NT2/D1 (cell line): ENCODE data around the gene PAPPA.

ENCODE experiments used
- DNase-seq: peaks from one replicate; pipeline ENCODE4 v3.0.0-alpha.2; 2011; ENCODE audit warnings: low read depth, low spot score
- H3K27me3 ChIP-seq: 2 replicates; pipeline ENCODE4 v1.6.0; 2011; ENCODE audit warnings: mild to moderate bottlenecking; ENCODE audit not compliant: insufficient read length, insufficient read depth
- H3K36me3 ChIP-seq: 2 replicates; pipeline ENCODE4 v1.6.1; 2011; ENCODE audit warnings: mild to moderate bottlenecking, low read length, mixed read lengths; ENCODE audit not compliant: insufficient read depth, insufficient read length
- H3K4me1 ChIP-seq: 2 replicates; pipeline ENCODE4 v1.5.1; 2011; ENCODE audit not compliant: insufficient read depth, insufficient read length
- H3K4me3 ChIP-seq: 2 replicates; pipeline ENCODE4 v1.5.1; 2011; ENCODE audit warnings: low read depth; ENCODE audit not compliant: insufficient read length
- H3K9ac ChIP-seq: 2 replicates; pipeline ENCODE4 v1.6.0; 2011; ENCODE audit warnings: low read depth; ENCODE audit not compliant: insufficient read length
- H3K9me3 ChIP-seq: 2 replicates; pipeline ENCODE4 v1.5.1; 2011; ENCODE audit warnings: mild to moderate bottlenecking, low read length; ENCODE audit not compliant: insufficient read depth
- SUZ12 ChIP-seq: IDR thresholded peaks from 2 replicates; pipeline ENCODE4 v1.6.1; 2011; ENCODE audit not compliant: insufficient read length, insufficient read depth; ENCODE audit errors: extremely low read depth
- YY1 ChIP-seq: IDR thresholded peaks from 2 replicates; pipeline ENCODE4 v1.6.1; 2011; ENCODE audit not compliant: insufficient read length, insufficient read depth
- ZNF274 ChIP-seq: IDR thresholded peaks from 2 replicates; pipeline ENCODE4 v1.6.1; 2011; ENCODE audit warnings: mild to moderate bottlenecking, low read depth, low read length

The PAPPA gene

GRCh38 chr9:116320290-116320689 is 166.7 kb downstream of the PAPPA start:
- DNase-seq, result no peak
- Histone ChIP-seq H3K9ac (no peak overlapping the region), H3K27me3 (no peaks in the 10 kb centered on the region), H3K4me1 (peaks cover 8% of the 10 kb centered on the region), H3K9me3 (no peaks in the 10 kb centered on the region), H3K4me3 (no peak overlapping the region), H3K36me3 (peaks cover 17% of the 10 kb centered on the region)
- no peak for TF ChIP-seq ZNF274

- Histone ChIP-seq H3K36me3 (peaks cover 11% of the 10 kb centered on the region), H3K9me3 (no peaks in the 10 kb centered on the region; the same call in 1 of the 2 replicates), H3K4me3 (no peak overlapping the region), H3K4me1 (peaks cover 8% of the 10 kb centered on the region), H3K27me3 (no peaks in the 10 kb centered on the region), H3K9ac (no peak overlapping the region)
- DNase-seq, result no peak
- TF ChIP-seq YY1 (no peak), ZNF274 (no peak), SUZ12 (no peak)
Observed at GRCh38 chr9:116322521-116322920, 168.9 kb downstream of the PAPPA start.

- H3K9me3 ChIP-seq, result no peaks in the 10 kb centered on the region; the same call in 1 of the 2 replicates
- TF ChIP-seq ZNF274 (no peak), YY1 (no peak), SUZ12 (no peak)
- peaks cover 8% of the 10 kb centered on the region for H3K4me1 ChIP-seq
- H3K4me3 ChIP-seq, result no peak overlapping the region
- peaks cover 9% of the 10 kb centered on the region for H3K36me3 ChIP-seq
- no peak overlapping the region for H3K9ac ChIP-seq
- no peaks in the 10 kb centered on the region for H3K27me3 ChIP-seq
- no peak for DNase-seq
Observed at GRCh38 chr9:116323012-116323411, 169.4 kb downstream of the PAPPA start.

- TF ChIP-seq YY1, result no peak
- no peak for TF ChIP-seq ZNF274
- TF ChIP-seq SUZ12, result no peak
- DNase-seq, result no peak
Observed at GRCh38 chr9:116323571-116323970, 170.0 kb downstream of the PAPPA start.

GRCh38 chr9:116325924-116326323 is 172.3 kb downstream of the PAPPA start:
- no peak for TF ChIP-seq ZNF274
- no peak for TF ChIP-seq SUZ12
- TF ChIP-seq YY1, result no peak
- no peak for DNase-seq

More at GRCh38 chr9:116323571-116323970, 170.0 kb downstream of the PAPPA start:
- Histone ChIP-seq H3K9ac (no peak overlapping the region), H3K4me3 (no peak overlapping the region), H3K27me3 (no peaks in the 10 kb centered on the region), H3K4me1 (peaks cover 7% of the 10 kb centered on the region), H3K9me3 (no peaks in the 10 kb centered on the region; the same call in 1 of the 2 replicates), H3K36me3 (peaks cover 8% of the 10 kb centered on the region)

GRCh38 chr9:116327701-116328405 is 174.3 kb downstream of the PAPPA start:
- peaks cover 2% of the 10 kb centered on the region for H3K4me1 ChIP-seq
- H3K36me3 ChIP-seq, result peaks cover 25% of the 10 kb centered on the region
- H3K9ac ChIP-seq, result no peak overlapping the region
- no peaks in the 10 kb centered on the region; the same call in 1 of the 2 replicates for H3K9me3 ChIP-seq
- TF ChIP-seq SUZ12 (no peak), YY1 (no peak), ZNF274 (no peak)
- no peak for DNase-seq
- no peaks in the 10 kb centered on the region for H3K27me3 ChIP-seq
- H3K4me3 ChIP-seq, result no peak overlapping the region

More at GRCh38 chr9:116325924-116326323, 172.3 kb downstream of the PAPPA start:
- peaks cover 5% of the 10 kb centered on the region for H3K4me1 ChIP-seq
- H3K9me3 ChIP-seq, result no peaks in the 10 kb centered on the region; the same call in 1 of the 2 replicates
- peaks cover 8% of the 10 kb centered on the region for H3K36me3 ChIP-seq
- H3K9ac ChIP-seq, result no peak overlapping the region
- no peaks in the 10 kb centered on the region for H3K27me3 ChIP-seq
- no peak overlapping the region for H3K4me3 ChIP-seq

GRCh38 chr9:116329470-116329869 is 175.9 kb downstream of the PAPPA start:
- TF ChIP-seq SUZ12 (no peak), YY1 (no peak), ZNF274 (no peak)
- peaks cover 27% of the 10 kb centered on the region for H3K36me3 ChIP-seq
- no peaks in the 10 kb centered on the region for H3K4me1 ChIP-seq
- H3K27me3 ChIP-seq, result no peaks in the 10 kb centered on the region
- DNase-seq, result no peak
- no peak overlapping the region for H3K9ac ChIP-seq
- H3K9me3 ChIP-seq, result no peaks in the 10 kb centered on the region; the same call in 1 of the 2 replicates
- no peak overlapping the region for H3K4me3 ChIP-seq

GRCh38 chr9:116331241-116331640 is 177.7 kb downstream of the PAPPA start:
- H3K36me3 ChIP-seq, result peaks cover 32% of the 10 kb centered on the region
- no peaks in the 10 kb centered on the region for H3K4me1 ChIP-seq
- H3K4me3 ChIP-seq, result no peak overlapping the region
- no peaks in the 10 kb centered on the region; the same call in 1 of the 2 replicates for H3K9me3 ChIP-seq
- no peaks in the 10 kb centered on the region for H3K27me3 ChIP-seq
- TF ChIP-seq SUZ12 (no peak), YY1 (no peak), ZNF274 (no peak)
- H3K9ac ChIP-seq, result no peak overlapping the region
- no peak for DNase-seq
